Hematopoietic multipotent progenitor cell (in vitro differentiated cells): ENCODE measurements around the gene ARHGEF40. TPM values are rescaled to one million over a fixed set of nuclear protein-coding genes. Genes with fewer than 3 reads are reported as not detected.

ENCODE experiments used
- DNase-seq, 3 donors: peaks; one replicate each; pipeline ENCODE4 v3.0.0-alpha.2; 2011 to 2015; ENCODE audit warnings: low read depth in 2 of 3, low spot score in 2 of 3
- total RNA-seq: library from RNA; depleted of rRNA; stranded (reverse); fragments of >200 nt; gene quantifications from one replicate; pipeline ENCODE4 v1.2.3, GENCODE V29; 2012

The ARHGEF40 gene
- total RNA-seq, 1 donor: 35.5 TPM

DNA sequence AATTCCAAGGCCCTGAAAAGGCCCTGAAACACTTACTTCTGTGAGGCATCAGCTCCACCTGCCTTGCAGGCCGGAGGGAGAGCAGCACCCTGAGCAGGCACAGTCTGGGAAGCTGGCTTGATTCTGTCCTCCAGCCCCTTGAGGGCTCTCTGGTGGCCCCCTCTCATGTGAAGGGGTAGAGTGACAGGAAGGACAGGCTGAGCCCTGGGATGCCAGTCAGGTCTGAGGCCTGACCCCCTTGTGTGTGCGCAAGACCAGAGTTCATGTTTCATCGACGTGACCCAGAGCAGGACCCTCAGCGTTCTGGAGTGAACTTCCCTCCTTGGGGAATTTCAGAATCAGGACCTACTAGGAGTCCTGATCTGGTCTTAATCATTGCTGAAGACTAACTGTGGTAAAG, 11.2 kb upstream of the ARHGEF40 start:
- no peak for DNase-seq

DNA sequence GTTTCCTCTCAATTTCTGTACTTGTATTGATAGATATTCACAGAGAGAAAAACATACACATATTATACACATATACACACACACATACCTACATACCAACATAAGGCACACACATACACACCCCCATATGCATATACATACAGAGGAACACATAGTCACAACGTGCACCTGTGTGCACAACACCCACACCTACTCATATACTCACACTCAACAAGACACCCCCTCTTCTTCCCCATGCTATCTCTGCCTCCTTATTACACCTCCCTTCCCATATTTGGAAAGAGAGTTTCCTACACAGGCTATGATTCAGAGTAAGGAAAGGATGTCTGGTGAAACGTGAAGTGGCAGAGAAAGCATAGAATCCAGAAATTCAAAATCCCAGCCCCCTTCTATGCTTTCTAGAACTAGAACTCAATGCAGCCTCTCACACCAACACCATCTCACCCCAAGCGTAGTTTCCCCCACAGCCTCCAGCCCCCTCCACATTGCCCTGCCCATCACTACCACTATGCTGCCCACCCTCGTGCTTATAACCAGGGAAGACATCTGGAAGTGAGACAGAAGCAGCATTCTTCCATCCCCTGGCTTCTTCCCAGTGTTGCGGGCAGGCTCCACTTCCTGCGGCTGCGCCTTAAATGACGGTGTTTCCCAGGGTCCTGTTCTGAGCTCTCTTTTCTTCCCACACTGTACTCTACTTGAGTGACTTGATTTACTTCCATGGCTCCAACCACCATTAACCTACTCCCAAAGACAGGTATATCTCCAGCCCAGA, 10.1 kb upstream of the ARHGEF40 start:
- DNase-seq: no peak

DNA sequence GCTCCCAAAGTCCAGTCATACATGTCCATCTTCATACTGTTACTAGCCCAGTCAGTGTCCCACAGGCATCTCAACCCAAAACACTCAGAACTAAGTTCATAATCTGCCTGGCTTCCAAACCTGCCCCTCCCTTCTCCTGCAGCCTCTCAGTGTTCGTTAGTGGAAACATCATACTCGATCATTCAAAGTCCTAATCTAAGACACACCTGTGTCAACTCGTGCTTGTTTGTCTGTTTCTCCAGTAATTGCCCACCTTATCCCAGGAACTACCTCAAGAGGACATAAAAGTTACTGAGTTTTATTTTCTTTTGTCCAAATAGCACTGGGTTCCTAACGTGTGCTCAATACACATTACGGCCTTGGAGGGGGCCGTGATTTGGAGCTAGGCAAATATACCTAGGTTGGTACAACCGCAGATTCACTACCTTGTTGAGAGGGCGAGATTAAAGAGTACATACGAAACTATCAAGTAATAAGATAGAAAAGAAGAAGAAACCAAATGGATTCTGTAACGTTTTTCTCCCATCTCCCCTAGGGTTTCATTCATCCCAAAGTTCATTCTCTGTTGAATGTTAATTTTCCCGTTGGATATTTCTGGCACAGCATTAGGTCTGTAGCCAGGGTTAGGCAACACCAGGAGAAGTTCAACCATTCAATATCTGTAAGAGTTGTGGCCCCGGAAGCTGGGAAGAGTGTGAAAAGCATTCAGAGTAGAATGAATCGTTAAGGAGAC, 9.3 kb upstream of the ARHGEF40 start:
- DNase-seq: no peak

DNA sequence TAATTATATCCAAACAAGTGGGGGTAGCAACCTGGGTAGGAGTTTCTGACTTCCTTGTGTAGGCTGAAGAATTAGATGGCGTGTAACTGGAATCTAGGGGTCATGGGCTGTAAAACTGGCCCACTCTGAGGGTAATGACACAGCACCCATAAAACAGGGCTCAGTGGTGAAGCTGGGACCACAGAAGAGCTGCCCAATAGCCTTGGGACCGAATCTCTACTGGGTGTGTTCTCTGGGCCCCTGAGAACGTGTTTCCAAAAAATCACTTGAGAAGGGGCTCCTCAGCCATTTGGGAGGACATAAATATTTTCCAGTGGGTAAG, 8.8 kb upstream of the ARHGEF40 start:
- DNase-seq: no peak

DNA sequence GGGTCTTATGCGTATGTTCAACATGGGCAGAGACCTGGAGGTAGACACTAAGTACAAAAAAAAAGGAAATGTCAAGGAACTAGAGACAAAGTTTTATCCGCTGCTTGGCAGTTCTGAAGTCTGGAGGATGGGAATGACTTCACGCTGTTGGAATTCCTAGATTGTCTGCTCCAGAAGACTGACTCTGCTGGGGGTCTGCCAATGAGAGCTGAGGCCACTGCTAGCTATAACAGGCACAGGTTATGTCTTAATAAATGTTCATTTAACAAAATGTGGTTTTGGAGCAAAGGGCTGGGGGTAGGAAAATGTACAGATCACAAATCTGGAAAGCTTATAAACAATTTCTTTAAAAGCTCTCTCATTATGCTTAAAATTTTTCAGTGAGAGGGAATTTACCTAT, 6.6 kb upstream of the ARHGEF40 start:
- no peak for DNase-seq

DNA sequence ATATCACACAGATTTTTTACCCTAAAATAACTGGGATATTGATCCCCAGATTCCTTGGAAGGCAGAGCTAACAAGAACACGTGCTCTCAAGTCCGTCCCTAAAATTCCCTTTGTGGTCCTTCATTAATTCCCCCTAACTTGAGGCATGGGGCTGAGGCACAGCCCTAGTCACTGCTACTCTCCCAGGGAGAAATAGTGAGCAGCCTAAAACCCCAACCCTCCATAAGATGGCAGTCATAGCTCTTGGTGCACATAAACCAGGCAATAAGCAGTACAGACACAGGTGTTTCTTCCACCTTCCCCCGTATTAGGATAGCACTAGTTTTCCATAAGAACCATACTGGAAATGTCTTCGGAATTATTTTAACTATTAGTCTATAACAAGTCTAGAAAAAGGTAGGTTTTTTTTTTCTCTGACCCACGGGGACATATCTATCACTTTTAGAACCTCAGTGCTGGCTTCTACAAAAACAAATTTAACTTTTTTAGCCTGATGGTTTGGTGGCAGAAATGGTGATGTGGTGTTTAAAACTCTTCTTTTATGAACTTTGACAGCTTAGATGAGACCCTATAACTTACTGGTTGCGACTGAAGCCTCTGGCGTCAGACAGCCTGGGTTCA, 3.1 kb upstream of the ARHGEF40 start:
- DNase-seq: peak in 1 of 3 donors; percentile 39

DNA sequence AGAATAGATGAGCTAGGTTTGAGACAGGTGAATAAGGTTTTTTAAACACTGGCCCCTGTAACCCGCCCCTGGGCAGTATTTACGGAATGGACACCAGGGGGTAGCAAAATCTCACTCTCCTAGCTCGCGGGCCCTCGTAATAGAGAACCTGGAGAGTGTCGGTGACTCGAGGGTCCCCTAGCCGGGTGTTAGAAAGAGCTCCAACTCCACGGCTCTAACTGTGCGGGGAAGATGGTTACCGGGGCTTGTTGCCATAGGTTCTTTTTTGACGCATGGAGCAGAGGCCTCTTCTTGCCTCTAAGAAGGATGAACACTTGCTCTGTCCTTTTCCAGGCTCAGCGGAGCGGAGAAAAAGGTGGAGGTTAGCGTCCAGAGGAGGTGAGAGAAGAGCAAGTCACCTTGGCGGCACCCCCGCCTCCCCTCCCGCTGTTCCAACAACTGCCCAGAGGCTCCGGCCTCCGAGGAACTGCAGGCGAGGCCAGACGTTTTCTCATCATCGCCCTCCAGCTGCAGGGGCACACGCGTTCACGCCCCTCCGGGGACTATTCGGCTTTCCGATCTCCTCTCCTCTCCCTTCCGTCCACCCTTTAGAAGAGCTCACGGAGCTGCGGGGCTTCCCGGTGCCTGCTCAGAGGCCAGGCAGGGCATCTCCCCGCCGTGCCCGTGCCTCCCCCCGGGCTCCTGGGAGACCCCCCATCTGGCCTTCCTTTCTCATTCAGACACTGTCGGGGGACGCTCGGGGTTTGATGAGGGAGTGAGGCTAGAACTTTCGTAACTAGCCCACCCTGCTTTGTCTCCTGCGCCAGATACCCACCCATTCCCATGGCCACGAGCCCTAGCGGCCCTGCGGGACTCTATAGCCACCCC, 1.4 kb upstream of the ARHGEF40 start:
- DNase-seq: peak in 2 of 3 donors; percentile 77 to 88

DNA sequence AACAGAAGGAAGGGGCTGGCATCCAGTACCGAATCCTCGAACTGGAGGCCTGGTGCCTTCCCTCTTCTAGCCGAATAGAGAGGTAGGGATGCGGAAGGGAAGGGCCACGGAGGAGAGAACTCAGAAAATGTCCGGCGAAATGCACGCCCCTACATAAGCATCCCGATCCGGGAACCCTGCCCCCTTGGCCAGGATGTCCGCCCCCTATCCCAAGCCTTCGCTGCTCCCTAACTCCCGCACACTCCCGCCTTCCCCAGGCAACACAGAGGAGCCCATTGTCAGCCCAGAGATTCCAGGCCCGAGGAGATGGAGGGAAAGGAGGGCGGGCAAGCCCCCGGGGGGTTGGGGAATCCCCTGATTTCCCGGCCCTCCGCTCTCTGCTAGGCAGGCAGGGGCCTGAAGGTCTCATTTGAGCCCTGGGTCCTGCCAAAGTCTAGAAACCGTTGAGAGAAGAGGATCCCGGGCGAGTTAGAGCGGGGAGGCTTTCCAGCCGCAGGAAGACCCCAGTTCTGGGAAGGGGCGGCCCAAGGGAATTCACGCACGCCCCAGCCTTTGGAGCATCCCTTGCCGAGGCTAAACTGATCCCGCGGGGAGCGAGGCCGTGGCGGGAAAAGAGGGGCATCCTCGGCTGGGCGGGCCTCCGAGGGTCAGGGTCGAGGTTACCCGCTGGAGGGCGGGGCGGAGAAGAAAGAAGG, 569 bp upstream of the ARHGEF40 start:
- DNase-seq: no peak

DNA sequence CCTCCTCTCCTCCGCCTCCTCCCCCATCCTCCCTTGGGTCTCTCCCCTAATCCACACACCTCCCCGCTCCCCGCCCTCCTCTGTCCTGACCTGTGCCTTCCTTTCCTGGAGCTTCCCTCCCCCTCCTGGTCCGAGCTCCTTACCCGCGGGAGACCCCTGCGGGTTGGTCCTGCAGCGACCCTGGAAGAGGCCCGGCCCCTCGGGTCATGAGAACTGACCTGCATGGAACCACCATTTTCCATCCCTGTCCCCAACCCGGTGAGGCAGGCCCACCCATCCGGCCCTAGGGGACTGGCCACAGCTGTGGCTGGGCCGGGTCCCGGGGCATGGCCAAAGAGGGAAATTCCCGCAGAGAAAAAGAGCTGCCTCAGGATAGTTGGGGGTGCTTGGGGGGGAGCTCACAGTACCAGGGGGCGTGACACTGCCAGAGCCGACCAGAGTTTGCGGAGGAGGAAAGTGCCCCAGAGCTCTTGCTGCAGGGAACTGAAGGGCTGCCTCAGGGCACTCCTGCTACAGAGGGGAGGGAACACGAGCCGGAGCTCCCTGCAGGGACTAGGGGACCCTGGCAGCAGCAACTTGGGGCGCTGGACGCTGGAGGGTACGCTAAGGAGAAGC, 613 bp downstream of the ARHGEF40 start:
- DNase-seq: no peak

DNA sequence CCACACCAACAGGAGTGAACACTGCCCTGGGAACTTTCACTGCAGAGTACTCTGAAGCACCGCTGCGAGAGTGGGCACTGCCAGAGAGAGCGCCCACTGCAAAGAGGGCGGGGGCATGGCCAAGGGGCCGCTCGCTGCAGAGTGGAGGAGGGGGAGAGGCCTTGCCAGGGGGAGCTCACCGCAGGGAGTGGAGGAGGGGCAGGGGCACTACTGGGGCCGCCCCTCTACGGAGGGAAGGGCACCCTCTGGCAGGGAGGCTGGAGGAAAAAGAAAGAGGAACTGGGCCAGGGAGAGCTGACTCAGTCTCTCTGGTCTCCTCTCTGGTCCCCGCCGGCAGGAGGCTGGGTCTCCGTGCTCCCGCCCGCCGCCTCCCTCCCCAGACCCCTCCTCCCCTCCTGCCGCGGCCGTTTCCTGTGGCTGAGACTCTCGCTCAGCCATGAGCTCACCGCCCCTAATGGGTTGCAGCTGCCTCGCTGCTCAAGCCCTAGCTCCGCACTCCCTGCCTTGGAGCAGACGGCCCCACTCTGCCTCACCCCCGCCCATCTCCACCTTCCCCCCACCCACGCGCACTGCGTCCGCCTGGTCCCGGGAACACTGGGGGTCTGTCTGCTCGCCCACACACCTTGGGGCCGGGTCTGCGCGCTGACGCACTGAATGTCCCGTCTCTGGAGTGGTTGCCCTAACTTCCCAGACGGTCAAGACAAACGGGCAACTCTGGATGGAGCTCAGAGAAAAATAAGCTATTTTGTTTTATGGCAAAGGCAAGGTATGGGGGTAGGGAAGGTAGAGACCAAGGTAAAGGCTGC, 1.3 kb downstream of the ARHGEF40 start:
- DNase-seq: peak in 2 of 3 donors; percentile 87 to 90

DNA sequence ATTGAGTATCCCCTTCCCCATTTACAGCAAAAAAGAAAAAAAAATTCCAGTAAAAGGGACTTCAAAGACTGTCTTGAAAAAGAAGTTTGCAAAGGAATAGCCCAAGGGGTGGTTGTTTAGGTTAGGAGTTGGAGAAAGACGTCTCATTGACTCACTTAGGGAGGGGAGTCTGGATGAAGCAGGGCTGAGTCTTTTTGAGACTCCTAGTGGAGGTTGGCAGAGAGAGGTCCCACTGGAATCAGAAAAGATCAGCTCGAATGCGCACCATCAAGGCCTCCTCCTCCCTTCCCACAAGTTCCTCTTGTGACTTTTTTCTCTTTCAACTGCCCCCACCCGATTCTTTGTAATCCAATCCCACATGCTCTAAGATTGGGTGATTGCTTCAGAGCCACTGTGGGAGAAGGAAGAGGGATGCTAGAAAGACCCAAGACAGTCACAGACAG, 1.9 kb downstream of the ARHGEF40 start:
- DNase-seq: peak in 1 of 3 donors; percentile 37

DNA sequence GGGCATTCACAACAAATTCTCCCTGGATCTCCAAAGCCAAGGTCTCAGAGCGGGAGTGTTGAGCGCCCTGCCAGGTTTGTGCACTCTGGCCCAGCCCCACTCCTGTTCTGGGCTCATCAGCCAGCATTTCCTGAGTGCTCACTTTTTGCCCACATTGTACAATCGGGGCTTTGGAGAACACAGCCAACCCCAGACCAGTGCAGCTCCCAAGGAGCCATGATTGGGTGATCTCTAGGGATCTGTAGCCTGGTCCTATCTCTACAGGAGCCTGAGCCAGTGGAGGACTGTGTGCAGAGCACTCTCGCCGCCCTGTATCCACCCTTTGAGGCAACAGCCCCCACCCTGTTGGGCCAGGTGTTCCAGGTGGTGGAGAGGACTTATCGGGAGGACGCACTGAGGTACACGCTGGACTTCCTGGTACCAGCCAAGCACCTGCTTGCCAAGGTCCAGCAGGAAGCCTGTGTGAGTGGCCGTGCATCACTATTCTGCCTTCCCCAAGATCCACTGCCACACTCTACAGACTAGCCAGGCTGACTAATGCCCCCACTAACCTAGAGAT, 2.8 kb downstream of the ARHGEF40 start:
- DNase-seq: no peak

DNA sequence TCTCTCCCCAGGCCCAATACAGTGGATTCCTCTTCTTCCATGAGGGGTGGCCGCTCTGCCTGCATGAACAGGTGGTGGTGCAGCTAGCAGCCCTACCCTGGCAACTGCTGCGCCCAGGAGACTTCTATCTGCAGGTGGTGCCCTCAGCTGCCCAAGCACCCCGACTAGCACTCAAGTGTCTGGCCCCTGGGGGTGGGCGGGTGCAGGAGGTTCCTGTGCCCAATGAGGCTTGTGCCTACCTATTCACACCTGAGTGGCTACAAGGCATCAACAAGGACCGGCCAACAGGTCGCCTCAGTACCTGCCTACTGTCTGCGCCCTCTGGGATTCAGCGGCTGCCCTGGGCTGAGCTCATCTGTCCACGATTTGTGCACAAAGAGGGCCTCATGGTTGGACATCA, 3.8 kb downstream of the ARHGEF40 start:
- no peak for DNase-seq

DNA sequence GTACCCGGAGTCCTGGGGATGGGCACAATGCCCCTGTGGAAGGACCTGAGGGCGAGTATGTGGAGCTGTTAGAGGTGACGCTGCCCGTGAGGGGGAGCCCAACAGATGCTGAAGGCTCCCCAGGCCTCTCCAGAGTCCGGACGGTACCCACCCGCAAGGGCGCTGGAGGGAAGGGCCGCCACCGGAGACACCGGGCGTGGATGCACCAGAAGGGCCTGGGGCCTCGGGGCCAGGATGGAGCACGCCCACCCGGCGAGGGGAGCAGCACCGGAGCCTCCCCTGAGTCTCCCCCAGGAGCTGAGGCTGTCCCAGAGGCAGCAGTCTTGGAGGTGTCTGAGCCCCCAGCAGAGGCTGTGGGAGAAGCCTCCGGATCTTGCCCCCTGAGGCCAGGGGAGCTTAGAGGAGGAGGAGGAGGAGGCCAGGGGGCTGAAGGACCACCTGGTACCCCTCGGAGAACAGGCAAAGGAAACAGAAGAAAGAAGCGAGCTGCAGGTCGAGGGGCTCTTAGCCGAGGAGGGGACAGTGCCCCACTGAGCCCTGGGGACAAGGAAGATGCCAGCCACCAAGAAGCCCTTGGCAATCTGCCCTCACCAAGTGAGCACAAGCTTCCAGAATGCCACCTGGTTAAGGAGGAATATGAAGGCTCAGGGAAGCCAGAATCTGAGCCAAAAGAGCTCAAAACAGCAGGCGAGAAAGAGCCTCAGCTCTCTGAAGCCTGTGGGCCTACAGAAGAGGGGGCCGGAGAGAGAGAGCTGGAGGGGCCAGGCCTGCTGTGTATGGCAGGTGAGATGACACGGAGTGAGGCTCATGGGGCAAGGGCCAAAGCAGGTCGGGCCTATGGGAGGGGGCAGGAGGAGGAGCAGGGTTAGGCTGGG, 4.5 kb downstream of the ARHGEF40 start:
- DNase-seq: no peak

DNA sequence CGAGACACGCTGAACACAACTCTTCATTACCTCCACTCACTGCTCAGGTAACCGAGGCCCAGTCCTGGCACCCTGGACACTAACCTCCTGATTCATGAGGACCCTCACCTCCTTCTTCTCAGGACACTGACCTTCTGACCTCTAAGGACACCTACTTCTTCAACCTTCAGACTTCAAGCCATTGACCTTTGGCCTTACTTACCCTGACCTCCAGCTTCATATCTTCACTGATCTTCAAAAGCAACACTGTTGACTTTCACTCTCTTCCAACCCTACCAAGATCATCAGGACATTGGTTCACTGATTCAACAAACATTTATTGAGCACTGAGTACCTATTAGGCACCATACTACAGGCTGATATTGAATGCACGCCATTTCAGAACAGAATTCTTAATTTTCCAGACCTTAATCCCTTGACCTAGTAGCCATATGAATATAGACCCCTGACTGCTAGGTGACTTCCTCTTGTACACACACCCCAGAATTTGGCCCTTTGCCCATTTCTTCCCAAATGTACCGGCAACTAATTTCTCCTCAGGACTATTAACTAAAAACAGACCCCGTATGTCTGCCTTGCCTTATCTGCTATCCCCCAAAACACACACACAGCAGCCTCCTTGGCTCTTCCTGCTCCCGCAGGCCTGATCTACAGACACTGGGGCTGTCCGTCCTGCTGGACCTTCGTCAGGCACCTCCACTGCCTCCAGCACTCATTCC, 5.8 kb downstream of the ARHGEF40 start:
- DNase-seq: no peak

DNA sequence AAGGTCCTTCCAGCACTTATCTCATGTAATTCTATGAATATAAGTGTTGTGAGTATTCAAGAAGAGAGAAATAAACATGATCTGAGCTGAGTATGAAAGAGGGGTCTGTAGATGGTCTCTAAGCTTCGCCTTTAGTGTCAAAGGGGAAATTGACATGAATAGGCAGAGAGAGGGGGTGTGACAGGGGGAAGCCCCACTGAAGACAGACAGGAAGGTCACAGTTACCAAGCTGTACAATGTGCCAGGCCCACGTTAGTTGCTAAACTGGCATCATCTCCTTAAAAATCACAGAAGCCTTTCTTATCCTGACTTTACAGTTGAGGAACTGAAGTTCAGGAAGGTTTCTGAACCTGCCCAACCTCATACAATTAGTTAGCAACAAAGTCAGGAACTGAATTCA, 7.6 kb downstream of the ARHGEF40 start:
- no peak for DNase-seq

DNA sequence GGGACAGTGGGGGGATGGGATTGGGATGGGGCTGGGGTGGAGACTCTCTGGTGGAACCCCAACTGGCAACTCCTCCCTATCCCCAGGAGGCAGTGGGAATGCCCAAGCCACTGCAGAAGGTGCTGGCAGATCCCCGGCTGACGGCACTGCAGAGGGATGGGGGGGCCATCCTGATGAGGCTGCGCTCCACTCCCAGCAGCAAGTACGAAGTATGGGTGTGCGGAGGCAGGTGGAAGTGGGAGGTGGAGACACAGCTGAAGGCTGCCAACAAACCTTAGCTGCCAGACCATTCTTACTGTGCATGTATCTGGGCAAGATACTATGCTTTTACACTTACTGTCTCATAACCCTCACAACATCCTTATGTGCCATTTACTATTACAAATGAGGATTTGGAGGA, 8.2 kb downstream of the ARHGEF40 start:
- DNase-seq: no peak
